Gastrocnemius medialis (tissue), 4 donors: ENCODE data around the gene LYSET. TPM values are rescaled to one million over a fixed set of nuclear protein-coding genes. Genes with fewer than 3 reads are reported as not detected.
"Not testable (repeated sequence)": the region's sequence is repeated elsewhere in the genome, so short reads cannot be mapped to it uniquely, and the experiment has no call there.

Experiments
- ATAC-seq, 2 donors: fragments of 150-250 bp; one replicate each; pipeline ENCODE4 v1.9.1; 2016
- DNase-seq, 2 donors: peaks; one replicate each; pipeline ENCODE4 v3.0.0-alpha.2; 2019
- H3K27ac ChIP-seq, 4 donors: fragments of 200-600 bp; sonication (generic); 1 replicate in 1 of 4; 2 replicates in 3 of 4; pipeline ENCODE4 v1.5.1; 2016 to 2018; ENCODE audit warnings: mild to moderate bottlenecking in 2 of 4, moderate library complexity in 1 of 4
- H3K27me3 ChIP-seq, 3 donors: fragments of 200-600 bp; sonication (generic) in 2 of 3; 1 replicate in 1 of 3; 2 replicates in 2 of 3; pipeline versions ENCODE4 v1.5.1 to v1.6.0; 2016 to 2019; ENCODE audit warnings: mild to moderate bottlenecking in 1 of 3, moderate library complexity in 1 of 3
- H3K36me3 ChIP-seq, 2 donors: fragments of 200-600 bp; sonication (generic) in 1 of 2; one replicate each; pipeline ENCODE4 v1.5.1; 2017 to 2018
- H3K4me1 ChIP-seq, 2 donors: fragments of 200-600 bp; sonication (generic) in 1 of 2; one replicate each; pipeline ENCODE4 v1.5.1; 2016 to 2017; ENCODE audit warnings: mild to moderate bottlenecking in 2 of 2
- H3K4me3 ChIP-seq, 4 donors: fragments of 200-600 bp; sonication (generic) in 3 of 4; 1 replicate in 1 of 4; 2 replicates in 3 of 4; pipeline ENCODE4 v1.5.1; 2016 to 2019; ENCODE audit warnings: mild to moderate bottlenecking in 2 of 4
- H3K9me3 ChIP-seq, 3 donors: fragments of 200-600 bp; sonication (generic) in 2 of 3; 1 replicate in 1 of 3; 2 replicates in 2 of 3; pipeline ENCODE4 v1.5.1; 2016 to 2019
- CTCF ChIP-seq, 5 experiments: fragments of 450-650 bp in 3 of 5; fragments of 200-600 bp in 2 of 5; sonication (generic) in 2 of 5; IDR thresholded peaks in 4 of 5; conservative IDR thresholded peaks in 1 of 5; 1 replicate in 4 of 5; 2 replicates in 1 of 5; pipeline ENCODE4 v1.5.1; 2016 to 2019; ENCODE audit warnings: antibody characterized with exemption in 5 of 5, mild to moderate bottlenecking in 3 of 5, moderate library complexity in 3 of 5
- POLR2A ChIP-seq, 2 donors: fragments of 450-650 bp; IDR thresholded peaks; one replicate each; pipeline ENCODE4 v1.6.1; 2017; ENCODE audit warnings: antibody characterized with exemption in 2 of 2, mild to moderate bottlenecking in 2 of 2, moderate library complexity in 2 of 2
- in situ Hi-C, 4 donors: fragments of 200-750 bp; cut with MboI; loops; one replicate each; pipeline versions ENCODE4 v1.15.0 to v1.8.0; 2017; ENCODE audit warnings: low sequenced_read_pairs in 4 of 4
- intact Hi-C: fragments of 100-400 bp; cut with DNase I; formaldehyde crosslinking; loops from one replicate; pipeline ENCODE4 v1.15.1; 2023; ENCODE audit warnings: low total_unique reads
- total RNA-seq, 4 donors: library from RNA; depleted of rRNA; stranded (reverse); fragments of >200 nt; gene quantifications; one replicate each; pipeline versions ENCODE4 v1.1.0 to v1.2.3, GENCODE V29; 2016

Gene LYSET
- total RNA-seq, 4 donors from 2014 or later: 9.7 to 16.0 (median 14.0) TPM

DNA sequence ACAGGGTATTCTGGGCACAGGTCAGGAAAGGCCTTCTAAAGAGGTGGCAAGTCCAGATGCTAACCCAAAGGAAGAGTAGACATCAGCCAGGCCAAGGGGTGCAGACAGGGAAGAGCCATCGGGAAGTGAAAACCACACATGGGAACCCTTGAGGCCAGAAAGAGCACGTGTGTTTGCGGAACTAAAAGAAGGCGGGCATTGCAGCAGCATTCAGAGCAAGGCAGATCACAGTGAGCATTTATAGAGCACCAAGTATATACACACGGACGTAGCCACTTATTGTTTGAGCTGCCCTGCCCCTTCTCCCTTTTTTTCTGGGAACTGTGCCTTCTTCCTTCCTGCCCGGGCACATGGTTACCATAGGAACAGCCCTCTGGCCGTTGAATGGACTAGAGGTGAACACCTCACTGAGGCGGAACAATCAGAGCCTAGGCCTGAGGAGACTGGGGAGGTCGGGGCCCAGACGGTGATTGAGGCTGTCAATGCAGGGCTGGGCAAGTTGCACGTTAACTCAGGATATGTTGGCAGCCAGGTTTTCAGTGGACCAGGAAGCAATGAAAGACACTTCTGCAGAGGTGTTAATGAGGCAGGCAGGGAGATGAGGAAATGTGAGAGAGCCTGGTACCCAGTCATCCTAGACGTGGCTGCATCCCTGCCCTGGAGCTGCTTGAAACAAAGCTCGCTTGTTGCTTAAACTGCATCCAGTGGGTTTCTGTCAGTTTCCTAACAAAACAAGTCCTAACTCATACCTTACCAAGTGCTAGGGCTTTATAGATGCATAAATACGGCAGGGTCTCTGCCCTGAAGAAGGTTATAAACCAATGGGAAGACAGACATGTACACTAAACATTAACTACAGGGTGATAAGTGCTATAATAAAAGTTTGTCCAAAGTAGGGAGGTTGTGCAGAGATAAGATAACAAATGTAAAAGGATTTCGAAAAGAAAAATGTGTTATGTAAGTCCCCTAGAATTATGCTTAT lies 34.6 kb upstream of the LYSET start:
- Histone ChIP-seq H3K27me3 (no peaks in the 10 kb centered on the region), H3K27ac (no peak overlapping the region), H3K36me3 (no peaks in the 10 kb centered on the region), H3K9me3 (no peaks in the 10 kb centered on the region), H3K4me3 (no peak overlapping the region), H3K4me1 (no peaks in the 10 kb centered on the region)
- DNase-seq (no peak), ATAC-seq (no peak)
- in situ Hi-C loops: no loop called here
- TF ChIP-seq POLR2A (IDR thresholded peaks at IDR 0.05) (no peak), CTCF (IDR thresholded peaks at IDR 0.05 in 4 of 5, conservative IDR thresholded peaks at IDR 0.05 in 1 of 5) (no peak)
- intact Hi-C loops: no loop called here

GRCh38 chr14:93153121-93153520 lies 32.0 kb upstream of the LYSET start:
- H3K9me3 ChIP-seq: no peaks in the 10 kb centered on the region
- H3K27me3 ChIP-seq: no peaks in the 10 kb centered on the region
- ATAC-seq: no peak
- no peaks in the 10 kb centered on the region for H3K36me3 ChIP-seq
- no peak overlapping the region for H3K4me3 ChIP-seq
- H3K4me1 ChIP-seq: no peaks in the 10 kb centered on the region
- no peak for TF ChIP-seq CTCF (IDR thresholded peaks at IDR 0.05 in 4 of 5, conservative IDR thresholded peaks at IDR 0.05 in 1 of 5)
- TF ChIP-seq POLR2A (IDR thresholded peaks at IDR 0.05): no peak
- intact Hi-C loops: no loop called here
- no peak for DNase-seq
- no peak overlapping the region for H3K27ac ChIP-seq
- in situ Hi-C loops: no loop called here

GRCh38 chr14:93155667-93156066 lies 29.4 kb upstream of the LYSET start:
- H3K9me3 ChIP-seq: no peaks in the 10 kb centered on the region
- no peak overlapping the region for H3K4me3 ChIP-seq
- no peak for DNase-seq
- no peak for TF ChIP-seq CTCF (IDR thresholded peaks at IDR 0.05 in 4 of 5, conservative IDR thresholded peaks at IDR 0.05 in 1 of 5)
- TF ChIP-seq POLR2A (IDR thresholded peaks at IDR 0.05): no peak
- H3K36me3 ChIP-seq: no peaks in the 10 kb centered on the region
- intact Hi-C loops: no loop called here
- no peaks in the 10 kb centered on the region for H3K27me3 ChIP-seq
- ATAC-seq: no peak
- H3K4me1 ChIP-seq: no peaks in the 10 kb centered on the region
- in situ Hi-C loops: no loop called here
- H3K27ac ChIP-seq: no peak overlapping the region

- H3K27ac ChIP-seq: no peak overlapping the region
- in situ Hi-C loops: no loop called here
- no peaks in the 10 kb centered on the region for H3K27me3 ChIP-seq
- H3K4me1 ChIP-seq: no peaks in the 10 kb centered on the region
- DNase-seq (no peak), ATAC-seq (no peak)
- intact Hi-C loops: no loop called here
- H3K36me3 ChIP-seq: no peaks in the 10 kb centered on the region
- TF ChIP-seq CTCF (IDR thresholded peaks at IDR 0.05 in 4 of 5, conservative IDR thresholded peaks at IDR 0.05 in 1 of 5) (no peak), POLR2A (IDR thresholded peaks at IDR 0.05) (no peak)
- H3K4me3 ChIP-seq: no peak overlapping the region
- no peaks in the 10 kb centered on the region for H3K9me3 ChIP-seq
These were observed 28.3 kb upstream of the LYSET start for GRCh38 chr14:93156693-93157369.

DNA sequence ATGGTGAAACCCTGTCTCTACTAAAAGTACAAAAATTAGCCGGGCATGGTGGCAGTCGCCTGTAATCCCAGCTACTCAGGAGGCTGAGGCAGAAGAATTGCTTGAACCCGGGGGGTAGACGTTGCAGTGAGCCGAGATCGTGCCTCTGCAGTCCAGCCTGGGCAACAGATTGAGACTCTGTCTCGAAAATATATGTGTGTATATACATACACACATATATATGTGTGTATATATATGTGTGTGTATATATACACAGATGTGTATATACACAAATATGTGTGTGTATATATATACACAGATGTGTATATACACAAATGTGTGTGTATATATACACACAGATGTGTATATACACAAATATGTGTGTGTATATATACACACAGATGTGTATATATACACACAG lies 26.8 kb upstream of the LYSET start:
- H3K27ac ChIP-seq, H3K9me3 ChIP-seq, DNase-seq, H3K4me1 ChIP-seq, in situ Hi-C loops, ATAC-seq, intact Hi-C loops, H3K4me3 ChIP-seq, H3K27me3 ChIP-seq, H3K36me3 ChIP-seq: not testable (repeated sequence)

- H3K4me3 ChIP-seq, H3K27me3 ChIP-seq, intact Hi-C loops, DNase-seq, H3K4me1 ChIP-seq, H3K27ac ChIP-seq, H3K9me3 ChIP-seq, in situ Hi-C loops, H3K36me3 ChIP-seq, ATAC-seq: not testable (repeated sequence)
These were observed 25.3 kb upstream of the LYSET start for GRCh38 chr14:93159625-93160352.
